Measurements from ENCODE around the gene CACNG6.
"Not testable (repeated sequence)": the region's sequence is repeated elsewhere in the genome, so short reads cannot be mapped to it uniquely, and the experiment has no call there.

The CACNG6 gene

DNA sequence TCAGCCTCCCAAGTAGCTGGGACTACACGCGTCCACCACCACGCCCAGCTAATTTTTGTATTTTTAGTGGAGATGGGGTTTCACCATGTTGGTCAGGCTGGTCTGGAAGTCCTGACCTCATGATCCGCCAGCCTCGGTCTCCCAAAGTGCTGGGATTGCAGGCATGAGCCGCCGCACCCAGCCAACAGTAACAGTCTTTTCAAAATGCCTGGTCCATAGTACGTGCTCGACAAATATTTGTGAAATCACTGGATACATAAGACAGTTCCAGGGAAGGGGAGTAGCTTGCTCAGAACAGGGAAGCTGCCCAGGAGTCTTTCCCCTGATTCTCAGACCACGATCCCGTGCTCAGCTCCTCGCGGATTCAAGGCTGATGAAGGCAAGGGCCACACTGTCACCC, 30.5 kb downstream of the CACNG6 start:
- H3K27me3 ChIP-seq (ENCODE audit: control insufficient read depth in 1 of 2, insufficient read depth in 2 of 2, low read length in 2 of 2) = peaks cover 0 to 5% of the 10 kb centered on the region in 2 donors
- peaks cover 0 to 8% of the 10 kb centered on the region in 2 donors for H3K4me1 ChIP-seq (ENCODE audit: control insufficient read depth in 1 of 2, insufficient read depth in 2 of 2, low read length in 2 of 2)
- H3K36me3 ChIP-seq (ENCODE audit: control insufficient read depth in 1 of 2, insufficient read depth in 2 of 2, low read length in 2 of 2) = no peaks in the 10 kb centered on the region
- no peak overlapping the region for H3K9ac ChIP-seq (ENCODE audit: low read depth in 1 of 2, low read length in 2 of 2)
- H3K9me3 ChIP-seq (ENCODE audit: control insufficient read depth in 1 of 2, low read length in 2 of 2) = no peaks in the 10 kb centered on the region
- H3K4me3 ChIP-seq (ENCODE audit: low read depth in 1 of 2, low read length in 2 of 2) = no peak overlapping the region
- no peak overlapping the region for H3K27ac ChIP-seq (ENCODE audit: low read depth, low read length)

DNA sequence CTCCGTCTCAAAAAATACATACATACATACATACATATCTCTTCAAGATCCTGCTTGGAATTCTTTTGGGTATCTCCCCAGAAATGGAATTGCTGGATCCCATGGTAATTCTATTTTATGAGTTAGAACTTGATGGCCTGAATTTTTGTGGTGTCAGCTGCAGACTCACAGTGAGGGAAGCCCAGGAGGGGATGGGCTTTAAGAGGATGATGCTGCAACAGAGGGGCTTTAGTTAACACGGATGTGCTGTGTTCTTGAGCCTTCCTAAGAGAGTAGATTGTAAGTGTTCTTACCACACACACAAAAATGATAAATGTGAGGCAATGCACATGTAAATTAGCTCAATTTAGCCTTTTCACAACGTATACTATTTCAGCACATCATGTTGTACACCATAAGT, 31.8 kb downstream of the CACNG6 start:
- Histone ChIP-seq H3K9ac (ENCODE audit: low read depth in 1 of 2, low read length in 2 of 2) (no peak overlapping the region), H3K4me3 (ENCODE audit: low read depth in 1 of 2, low read length in 2 of 2) (no peak overlapping the region), H3K36me3 (ENCODE audit: control insufficient read depth in 1 of 2, insufficient read depth in 2 of 2, low read length in 2 of 2) (no peaks in the 10 kb centered on the region), H3K9me3 (ENCODE audit: control insufficient read depth in 1 of 2, low read length in 2 of 2) (no peaks in the 10 kb centered on the region), H3K27ac (ENCODE audit: low read depth, low read length) (no peak overlapping the region), H3K4me1 (ENCODE audit: control insufficient read depth in 1 of 2, insufficient read depth in 2 of 2, low read length in 2 of 2) (peaks cover 0 to 8% of the 10 kb centered on the region in 2 donors), H3K27me3 (ENCODE audit: control insufficient read depth in 1 of 2, insufficient read depth in 2 of 2, low read length in 2 of 2) (peaks cover 0 to 5% of the 10 kb centered on the region in 2 donors)

DNA sequence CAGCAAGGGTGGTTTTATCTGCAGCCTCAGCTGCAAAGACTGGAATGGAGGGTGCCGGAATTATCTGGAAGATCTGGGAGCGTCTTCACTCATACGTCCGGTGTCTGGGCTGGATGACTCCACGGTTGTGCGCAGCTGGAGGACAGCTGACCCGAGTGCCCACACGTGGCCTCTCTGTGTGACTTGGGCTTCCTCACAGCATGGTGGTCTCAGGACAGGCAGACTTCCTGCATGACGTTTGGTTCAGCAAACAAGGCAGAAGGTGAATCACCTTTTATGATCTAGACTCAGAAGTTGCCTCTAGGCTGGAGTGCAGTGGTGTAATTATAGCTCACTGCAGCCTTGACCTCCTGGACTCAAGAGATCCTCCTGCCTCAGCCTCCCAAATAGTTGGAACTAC, 33.2 kb downstream of the CACNG6 start:
- Histone ChIP-seq H3K9ac (ENCODE audit: low read depth in 1 of 2, low read length in 2 of 2) (no peak overlapping the region), H3K4me3 (ENCODE audit: low read depth in 1 of 2, low read length in 2 of 2) (no peak overlapping the region), H3K27ac (ENCODE audit: low read depth, low read length) (no peak overlapping the region), H3K9me3 (ENCODE audit: control insufficient read depth in 1 of 2, low read length in 2 of 2) (no peaks in the 10 kb centered on the region), H3K36me3 (ENCODE audit: control insufficient read depth in 1 of 2, insufficient read depth in 2 of 2, low read length in 2 of 2) (no peaks in the 10 kb centered on the region), H3K27me3 (ENCODE audit: control insufficient read depth in 1 of 2, insufficient read depth in 2 of 2, low read length in 2 of 2) (peaks cover 0 to 5% of the 10 kb centered on the region in 2 donors), H3K4me1 (ENCODE audit: control insufficient read depth in 1 of 2, insufficient read depth in 2 of 2, low read length in 2 of 2) (peaks cover 0 to 8% of the 10 kb centered on the region in 2 donors)

- peaks cover 0 to 5% of the 10 kb centered on the region in 2 donors for H3K4me1 ChIP-seq (ENCODE audit: control insufficient read depth in 1 of 2, insufficient read depth in 2 of 2, low read length in 2 of 2)
- H3K4me3 ChIP-seq (ENCODE audit: low read depth in 1 of 2, low read length in 2 of 2) = no peak overlapping the region
- no peak overlapping the region for H3K9ac ChIP-seq (ENCODE audit: low read depth in 1 of 2, low read length in 2 of 2)
- peaks cover 0 to 5% of the 10 kb centered on the region in 2 donors for H3K27me3 ChIP-seq (ENCODE audit: control insufficient read depth in 1 of 2, insufficient read depth in 2 of 2, low read length in 2 of 2)
- H3K36me3 ChIP-seq (ENCODE audit: control insufficient read depth in 1 of 2, insufficient read depth in 2 of 2, low read length in 2 of 2) = no peaks in the 10 kb centered on the region
- no peak overlapping the region for H3K27ac ChIP-seq (ENCODE audit: low read depth, low read length)
- H3K9me3 ChIP-seq (ENCODE audit: control insufficient read depth in 1 of 2, low read length in 2 of 2) = no peaks in the 10 kb centered on the region
Observed at GRCh38 chr19:54026656-54027055, 35.2 kb downstream of the CACNG6 start.

DNA sequence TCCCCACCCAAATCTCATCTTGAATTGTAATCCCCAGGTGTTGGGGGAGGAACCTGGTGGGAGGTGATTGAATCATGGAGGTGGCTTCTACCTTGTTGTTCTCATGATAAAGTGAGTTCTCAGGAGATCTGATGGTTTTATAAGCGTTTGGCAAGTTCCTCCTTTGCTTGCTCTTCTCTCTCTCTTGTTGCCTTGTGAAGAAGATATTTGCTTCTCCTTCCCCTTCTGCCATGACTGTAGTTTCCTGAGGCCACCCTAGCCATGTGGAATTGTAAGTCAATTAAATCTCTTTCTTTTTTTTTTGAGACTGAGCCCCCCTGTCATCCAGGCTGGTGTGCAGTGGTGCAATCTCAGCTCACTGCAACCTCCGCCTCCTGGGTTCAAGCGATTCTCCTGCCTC, 37.9 kb downstream of the CACNG6 start:
- no peaks in the 10 kb centered on the region for H3K9me3 ChIP-seq (ENCODE audit: control insufficient read depth in 1 of 2, low read length in 2 of 2)
- no peaks in the 10 kb centered on the region for H3K4me1 ChIP-seq (ENCODE audit: control insufficient read depth in 1 of 2, insufficient read depth in 2 of 2, low read length in 2 of 2)
- no peak overlapping the region for H3K4me3 ChIP-seq (ENCODE audit: low read depth in 1 of 2, low read length in 2 of 2)
- H3K27ac ChIP-seq (ENCODE audit: low read depth, low read length) = no peak overlapping the region
- H3K9ac ChIP-seq (ENCODE audit: low read depth in 1 of 2, low read length in 2 of 2) = no peak overlapping the region
- peaks cover 0 to 5% of the 10 kb centered on the region in 2 donors for H3K27me3 ChIP-seq (ENCODE audit: control insufficient read depth in 1 of 2, insufficient read depth in 2 of 2, low read length in 2 of 2)
- no peaks in the 10 kb centered on the region for H3K36me3 ChIP-seq (ENCODE audit: control insufficient read depth in 1 of 2, insufficient read depth in 2 of 2, low read length in 2 of 2)

DNA sequence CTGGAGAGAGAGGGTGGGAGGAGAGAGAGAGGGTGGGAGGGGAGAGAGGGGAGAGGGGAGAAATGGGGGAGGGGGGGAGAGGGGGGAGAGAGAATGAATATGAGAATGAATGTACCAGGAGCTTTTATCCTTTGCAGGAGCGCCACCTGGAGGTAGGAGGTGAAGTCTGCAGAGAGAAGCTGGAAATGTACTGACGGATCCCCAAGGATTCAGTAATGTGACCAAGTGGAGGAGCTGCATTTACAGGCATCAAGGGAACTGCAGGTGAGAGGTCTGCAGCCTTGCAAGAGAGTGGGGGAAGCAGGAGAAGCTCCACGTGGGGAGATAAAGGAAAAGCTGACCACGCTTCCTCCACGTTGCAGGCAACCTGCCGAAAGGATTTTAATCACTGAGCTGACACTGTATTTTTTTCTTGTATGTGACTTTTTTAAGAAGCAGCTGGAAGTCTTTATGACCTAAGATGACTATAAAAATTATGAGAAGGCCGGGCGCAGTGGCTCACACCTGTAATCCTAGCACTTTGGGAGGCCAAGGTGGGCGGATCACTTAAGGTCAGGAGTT, 38.6 kb downstream of the CACNG6 start:
- Histone ChIP-seq H3K4me1 (ENCODE audit: control insufficient read depth in 1 of 2, insufficient read depth in 2 of 2, low read length in 2 of 2) (no peaks in the 10 kb centered on the region), H3K36me3 (ENCODE audit: control insufficient read depth in 1 of 2, insufficient read depth in 2 of 2, low read length in 2 of 2) (no peaks in the 10 kb centered on the region), H3K27ac (ENCODE audit: low read depth, low read length) (no peak overlapping the region), H3K4me3 (ENCODE audit: low read depth in 1 of 2, low read length in 2 of 2) (no peak overlapping the region), H3K9me3 (ENCODE audit: control insufficient read depth in 1 of 2, low read length in 2 of 2) (no peaks in the 10 kb centered on the region), H3K9ac (ENCODE audit: low read depth in 1 of 2, low read length in 2 of 2) (no peak overlapping the region), H3K27me3 (ENCODE audit: control insufficient read depth in 1 of 2, insufficient read depth in 2 of 2, low read length in 2 of 2) (no peaks in the 10 kb centered on the region)

- Histone ChIP-seq H3K27ac (ENCODE audit: low read depth, low read length) (no peak overlapping the region), H3K9me3 (ENCODE audit: control insufficient read depth in 1 of 2, low read length in 2 of 2) (no peaks in the 10 kb centered on the region), H3K4me1 (ENCODE audit: control insufficient read depth in 1 of 2, insufficient read depth in 2 of 2, low read length in 2 of 2) (no peaks in the 10 kb centered on the region), H3K27me3 (ENCODE audit: control insufficient read depth in 1 of 2, insufficient read depth in 2 of 2, low read length in 2 of 2) (no peaks in the 10 kb centered on the region), H3K9ac (ENCODE audit: low read depth in 1 of 2, low read length in 2 of 2) (no peak overlapping the region), H3K36me3 (ENCODE audit: control insufficient read depth in 1 of 2, insufficient read depth in 2 of 2, low read length in 2 of 2) (no peaks in the 10 kb centered on the region), H3K4me3 (ENCODE audit: low read depth in 1 of 2, low read length in 2 of 2) (no peak overlapping the region)
Observed at GRCh38 chr19:54030895-54031586, 39.6 kb downstream of the CACNG6 start.

DNA sequence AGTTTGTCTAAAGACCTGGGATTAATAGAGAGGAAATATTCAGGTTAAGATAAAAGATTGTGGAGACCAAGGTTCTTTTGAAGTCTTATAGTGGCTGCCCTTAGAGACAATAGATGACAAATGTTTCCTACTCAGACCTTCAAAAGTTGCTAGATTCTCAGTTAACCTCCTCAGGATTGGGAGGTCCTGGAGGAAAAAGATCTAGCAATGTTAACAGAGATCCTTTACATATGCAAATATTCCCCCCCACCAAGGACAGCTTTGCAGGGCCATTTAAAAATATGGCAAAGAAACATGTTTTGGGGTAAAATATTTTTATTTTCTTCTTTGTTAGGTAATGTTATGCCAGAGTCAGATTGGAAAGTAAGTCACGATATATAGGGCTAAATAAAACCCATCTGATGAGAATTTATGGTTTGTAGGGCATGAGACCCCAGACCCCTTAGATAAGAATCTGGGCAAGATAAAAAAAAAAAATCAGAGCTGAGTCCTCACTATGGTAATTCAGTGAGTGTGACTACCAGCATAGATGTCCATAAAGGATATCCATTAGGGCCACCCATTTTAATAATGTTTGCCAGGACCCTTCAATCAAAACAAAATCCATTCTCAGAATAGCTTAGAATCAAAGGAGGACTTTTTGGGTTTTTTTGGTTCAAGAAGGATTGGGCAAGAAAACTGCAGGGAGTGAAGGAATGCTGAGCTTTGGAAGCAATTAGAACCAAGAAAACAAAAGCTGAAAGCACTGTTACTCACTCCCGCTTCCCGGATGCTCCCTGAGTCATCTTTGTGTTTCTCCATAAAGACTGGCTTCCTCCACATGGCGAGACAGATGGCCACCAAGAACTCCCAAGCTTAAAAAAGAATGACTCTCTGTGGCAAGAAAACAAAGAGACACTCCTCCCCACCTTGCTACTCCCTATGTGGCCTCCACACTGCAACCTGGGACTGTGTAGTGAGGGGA, 44.1 kb downstream of the CACNG6 start:
- no peak overlapping the region for H3K9ac ChIP-seq (ENCODE audit: low read depth in 1 of 2, low read length in 2 of 2)
- H3K4me1 ChIP-seq (ENCODE audit: control insufficient read depth in 1 of 2, insufficient read depth in 2 of 2, low read length in 2 of 2) = no peaks in the 10 kb centered on the region
- H3K4me3 ChIP-seq (ENCODE audit: low read depth in 1 of 2, low read length in 2 of 2) = no peak overlapping the region
- no peak overlapping the region for H3K27ac ChIP-seq (ENCODE audit: low read depth, low read length)
- H3K27me3 ChIP-seq (ENCODE audit: control insufficient read depth in 1 of 2, insufficient read depth in 2 of 2, low read length in 2 of 2) = no peaks in the 10 kb centered on the region
- no peaks in the 10 kb centered on the region for H3K36me3 ChIP-seq (ENCODE audit: control insufficient read depth in 1 of 2, insufficient read depth in 2 of 2, low read length in 2 of 2)
- no peaks in the 10 kb centered on the region for H3K9me3 ChIP-seq (ENCODE audit: control insufficient read depth in 1 of 2, low read length in 2 of 2)

DNA sequence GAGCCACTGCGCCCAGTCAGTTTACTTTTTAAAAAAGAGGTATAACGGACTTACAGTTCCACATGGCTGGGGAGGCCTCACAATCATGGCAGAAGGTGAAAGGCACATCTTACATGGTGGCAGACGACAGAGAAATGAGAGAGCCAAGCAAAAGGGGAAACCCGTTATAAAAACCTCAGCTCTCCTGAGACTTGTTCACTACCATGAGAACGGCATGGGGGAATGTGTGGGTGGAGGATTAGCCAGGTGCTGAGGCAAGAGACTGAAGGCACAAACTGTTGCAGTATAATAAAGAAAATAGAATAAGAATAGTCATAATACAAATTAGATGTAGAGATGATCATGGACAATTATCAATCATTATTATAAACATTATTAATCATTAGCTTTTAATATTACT, 45.1 kb downstream of the CACNG6 start:
- not testable (repeated sequence) for H3K9ac ChIP-seq (ENCODE audit: low read depth in 1 of 2, low read length in 2 of 2); H3K27me3 ChIP-seq (ENCODE audit: control insufficient read depth in 1 of 2, insufficient read depth in 2 of 2, low read length in 2 of 2)

GRCh38 chr19:54040003-54040402, 48.6 kb downstream of the CACNG6 start:
- no peak overlapping the region for H3K27ac ChIP-seq (ENCODE audit: low read depth, low read length)
- H3K9ac ChIP-seq (ENCODE audit: low read depth in 1 of 2, low read length in 2 of 2) = no peak overlapping the region
- H3K36me3 ChIP-seq (ENCODE audit: control insufficient read depth in 1 of 2, insufficient read depth in 2 of 2, low read length in 2 of 2) = no peaks in the 10 kb centered on the region
- H3K9me3 ChIP-seq (ENCODE audit: control insufficient read depth in 1 of 2, low read length in 2 of 2) = no peaks in the 10 kb centered on the region
- H3K4me3 ChIP-seq (ENCODE audit: low read depth in 1 of 2, low read length in 2 of 2) = no peak overlapping the region
- H3K4me1 ChIP-seq (ENCODE audit: control insufficient read depth in 1 of 2, insufficient read depth in 2 of 2, low read length in 2 of 2) = no peaks in the 10 kb centered on the region
- H3K27me3 ChIP-seq (ENCODE audit: control insufficient read depth in 1 of 2, insufficient read depth in 2 of 2, low read length in 2 of 2) = no peaks in the 10 kb centered on the region

More for the DNA sequence above, 45.1 kb downstream of the CACNG6 start:
- H3K36me3 ChIP-seq (ENCODE audit: control insufficient read depth in 1 of 2, insufficient read depth in 2 of 2, low read length in 2 of 2); H3K4me3 ChIP-seq (ENCODE audit: low read depth in 1 of 2, low read length in 2 of 2); H3K27ac ChIP-seq (ENCODE audit: low read depth, low read length); H3K9me3 ChIP-seq (ENCODE audit: control insufficient read depth in 1 of 2, low read length in 2 of 2); H3K4me1 ChIP-seq (ENCODE audit: control insufficient read depth in 1 of 2, insufficient read depth in 2 of 2, low read length in 2 of 2): not testable (repeated sequence)

Measured in duodenal mucosa (tissue), 2 donors.